Measurements from ENCODE around the gene APCDD1. TPM values are rescaled to one million over a fixed set of nuclear protein-coding genes. Genes with fewer than 3 reads are reported as not detected.
A peak's percentile ranks its signal among the peaks of the same experiment; 100 is the strongest.

APCDD1 gene
- polyA plus RNA-seq, 3 donors: 28.9 to 400 (median 45.9) TPM

DNA sequence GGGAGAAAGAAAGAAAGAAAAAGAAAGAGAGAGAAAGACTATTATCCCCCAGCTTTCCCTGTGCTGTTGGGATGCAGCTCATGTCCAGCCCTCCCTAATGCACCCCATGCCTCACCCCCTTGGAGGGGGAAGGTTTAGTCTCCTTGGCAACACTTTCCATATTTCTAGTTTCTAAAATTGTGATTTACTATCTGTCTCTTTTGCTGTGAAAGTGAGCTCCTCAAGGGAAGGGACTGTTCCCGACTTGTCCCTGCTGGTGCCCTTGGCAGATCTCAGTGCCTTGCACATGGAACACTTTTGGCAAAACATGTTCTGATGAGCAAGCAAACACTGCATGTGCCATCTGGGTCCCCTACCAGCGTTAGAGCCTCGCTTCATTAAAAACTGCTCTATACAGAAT is 59.6 kb downstream of the APCDD1 start:
- 50 to 60% (median 51%) methylated on average over 3 of the region's 3 CpGs for WGBS, 3 donors
- H3K27ac ChIP-seq (ENCODE audit: low read depth, low read length): no peak overlapping the region

DNA sequence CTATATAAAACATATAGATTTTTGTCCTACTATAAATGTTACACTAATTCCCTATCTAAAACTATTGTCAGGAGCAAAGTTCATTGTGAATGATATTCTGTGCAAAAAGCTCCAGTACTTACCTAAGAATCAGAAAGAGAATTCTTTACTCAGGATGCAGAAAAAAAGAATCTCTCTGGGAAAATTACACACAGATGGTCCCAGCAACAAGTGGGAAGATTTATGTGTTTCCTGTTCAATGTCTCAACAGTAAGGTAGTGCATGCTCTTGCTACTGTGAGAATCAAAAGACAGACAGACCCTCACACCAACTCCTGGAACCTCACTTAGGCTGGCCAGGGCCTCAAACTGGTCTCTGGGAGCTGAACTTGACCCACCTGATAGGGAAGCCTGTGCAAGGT is 60.2 kb downstream of the APCDD1 start:
- no peak overlapping the region for H3K27ac ChIP-seq (ENCODE audit: low read depth, low read length)

DNA sequence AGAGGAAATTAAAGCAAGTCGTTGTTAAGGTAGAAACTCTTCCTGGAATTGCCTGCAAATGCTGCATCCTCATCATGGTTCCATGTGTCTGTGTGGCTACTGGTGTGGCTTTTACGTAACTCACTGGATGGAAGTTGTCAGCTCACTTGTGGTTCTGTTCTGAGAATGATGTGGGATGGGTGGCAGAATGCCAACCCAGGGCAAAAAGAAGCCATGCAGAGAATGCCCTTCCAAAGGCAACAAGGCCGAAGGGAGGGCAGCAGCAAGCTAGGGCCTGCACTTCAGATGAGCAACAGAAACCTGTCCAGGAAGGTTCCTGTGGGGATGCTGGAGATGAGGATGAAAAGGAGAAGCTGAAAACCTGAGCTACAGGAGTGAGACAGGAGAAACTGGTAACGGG is 61.0 kb downstream of the APCDD1 start:
- H3K27ac ChIP-seq (ENCODE audit: low read depth, low read length): no peak overlapping the region
- WGBS, 3 donors: 62 to 66% (median 66%) methylated on average over 4 of the region's 4 CpGs

DNA sequence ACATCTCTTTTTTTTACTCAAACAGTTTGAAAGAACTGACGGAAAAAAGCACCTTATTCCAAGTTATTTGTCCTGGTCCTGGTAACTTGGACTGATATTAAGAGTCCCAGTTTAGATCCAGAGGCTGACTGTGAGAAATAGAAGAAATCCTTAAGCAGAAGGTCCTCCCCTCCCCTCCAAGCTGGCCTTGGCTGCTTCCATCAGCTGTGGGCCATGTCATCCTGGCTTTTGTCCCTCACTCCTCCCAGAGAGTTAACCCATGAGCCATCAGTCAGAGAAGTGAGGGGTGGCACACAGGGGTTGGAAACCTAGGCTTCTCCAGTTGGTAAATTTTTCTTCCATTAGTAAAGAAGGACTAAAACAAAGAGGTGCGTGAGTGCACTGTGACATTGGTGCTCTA is 61.6 kb downstream of the APCDD1 start:
- 80 to 84% (median 83%) methylated on average over 2 of the region's 2 CpGs for WGBS, 3 donors
- no peak overlapping the region for H3K27ac ChIP-seq (ENCODE audit: low read depth, low read length)

DNA sequence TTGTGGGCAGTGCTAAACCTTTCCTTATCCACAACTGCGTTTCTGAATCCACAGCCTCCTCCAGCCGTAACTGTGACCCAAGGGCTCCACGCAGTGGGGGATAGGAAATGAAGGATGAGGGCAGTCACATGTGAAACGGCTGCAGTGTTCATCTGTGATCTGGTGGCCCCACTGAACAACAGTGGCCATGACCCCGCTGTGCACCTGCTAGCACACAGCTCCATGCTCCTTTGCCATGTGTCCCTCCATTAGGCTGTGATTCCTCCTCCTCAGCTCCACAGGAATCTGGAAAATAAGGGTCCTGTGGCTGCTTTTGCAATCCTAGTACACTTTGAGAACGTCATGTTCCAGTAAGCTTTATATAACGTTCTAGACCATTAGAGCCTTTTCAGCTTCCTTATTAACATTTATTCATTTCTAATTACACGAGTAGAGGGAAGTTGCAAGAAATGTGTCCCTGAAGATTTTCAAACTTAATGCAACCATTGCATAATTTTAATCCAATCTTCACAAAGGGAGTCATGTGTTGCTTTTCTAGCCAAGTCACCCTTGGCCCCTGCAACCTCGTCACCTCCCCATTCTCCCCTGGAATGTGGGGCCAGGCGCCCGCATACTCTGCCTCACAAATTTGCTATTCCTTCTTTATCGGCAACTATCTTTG is 64.3 kb downstream of the APCDD1 start:
- WGBS, 3 donors: 24 to 59% (median 28%) methylated on average over 12 of the region's 12 CpGs

DNA sequence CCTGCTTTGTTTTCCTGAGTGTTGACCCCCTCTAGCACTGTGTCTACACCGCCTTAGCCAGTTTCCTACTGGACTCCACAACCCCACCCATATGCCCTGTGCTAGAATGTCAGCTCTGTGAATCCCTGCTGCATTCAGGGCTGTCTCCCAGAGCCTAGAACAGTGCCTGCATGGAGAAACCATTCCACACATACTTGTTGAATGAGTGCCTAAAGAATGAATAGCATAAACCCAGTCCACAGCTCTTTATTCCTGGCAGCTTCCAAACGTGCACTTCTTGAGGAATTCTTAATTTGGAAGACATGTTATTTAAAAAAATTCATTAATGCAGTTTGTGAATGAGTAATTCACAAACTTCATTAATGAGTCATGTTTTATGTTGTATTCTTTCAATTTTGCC is 64.9 kb downstream of the APCDD1 start:
- H3K27ac ChIP-seq (ENCODE audit: low read depth, low read length): no peak overlapping the region
- WGBS, 3 donors: 51 to 63% (median 59%) methylated on average over 2 of the region's 2 CpGs

More for the DNA sequence above, 64.3 kb downstream of the APCDD1 start:
- H3K27ac ChIP-seq (ENCODE audit: low read depth, low read length): no peak overlapping the region

DNA sequence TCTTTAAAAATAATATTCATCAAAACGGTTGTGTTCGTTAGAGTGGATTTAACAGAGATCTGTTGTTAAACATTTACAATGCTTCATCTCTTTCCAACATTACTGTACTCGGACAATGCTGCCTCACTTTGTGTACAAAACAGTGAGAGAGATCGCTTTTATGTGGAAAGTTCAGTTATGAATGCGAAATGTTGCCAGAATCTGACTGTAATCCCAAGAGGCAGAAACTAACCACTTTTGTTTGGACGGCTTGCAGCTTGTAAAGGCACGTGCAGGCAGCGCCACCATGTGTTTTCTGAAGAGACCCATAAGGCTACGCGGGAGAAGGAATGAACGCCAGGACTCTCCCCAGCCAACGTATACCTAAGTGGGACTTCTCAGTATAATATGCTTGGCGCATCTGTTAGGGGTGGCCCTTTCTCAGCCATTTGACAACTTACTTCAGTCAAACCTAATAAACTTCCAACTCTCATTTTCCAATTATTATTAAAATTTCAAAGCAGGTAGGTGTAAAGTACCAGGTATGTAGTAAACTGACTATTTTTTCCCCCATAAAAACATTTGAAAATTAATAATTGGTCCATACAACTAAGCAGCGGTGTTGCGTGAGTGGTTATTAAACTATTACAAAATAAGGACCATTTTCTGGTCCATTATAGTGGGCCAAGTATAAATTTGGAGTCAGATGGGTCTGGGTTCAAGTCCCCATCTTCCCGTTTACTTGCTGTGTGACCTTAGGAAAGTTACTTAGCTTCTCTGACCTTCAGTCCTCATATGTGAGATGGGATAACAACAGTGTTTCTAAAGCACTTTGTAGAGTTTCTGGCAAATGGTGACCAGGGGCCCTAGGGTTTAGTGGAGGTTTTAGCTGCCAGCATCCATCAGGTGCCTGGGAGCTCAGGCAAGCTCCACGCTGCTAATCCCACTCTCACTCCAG is 65.8 kb downstream of the APCDD1 start:
- 20 to 24% (median 23%) methylated on average over 17 of the region's 17 CpGs for WGBS, 3 donors
- no peak overlapping the region for H3K27ac ChIP-seq (ENCODE audit: low read depth, low read length)

DNA sequence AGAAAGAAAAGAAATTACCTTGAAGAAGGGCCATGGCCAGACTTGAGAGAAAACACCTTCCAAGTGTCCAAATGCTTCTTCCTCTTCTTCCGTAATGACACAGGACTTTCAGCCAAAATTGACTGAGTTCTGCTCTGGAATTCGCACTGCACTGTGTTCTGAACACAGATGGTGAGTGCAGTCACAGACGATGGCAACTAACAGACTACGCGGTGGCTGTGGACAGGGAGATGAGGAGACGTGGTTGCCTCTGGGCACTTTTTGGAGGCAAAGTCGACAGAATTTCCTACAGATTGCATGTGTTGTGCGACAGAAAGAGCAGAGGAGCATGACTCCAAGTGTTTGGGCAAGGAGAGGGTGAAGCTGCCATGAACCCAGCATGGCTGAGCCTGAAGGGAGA is 67.1 kb downstream of the APCDD1 start:
- no peak overlapping the region for H3K27ac ChIP-seq (ENCODE audit: low read depth, low read length)
- WGBS, 3 donors: 82 to 88% (median 87%) methylated on average over 8 of the region's 8 CpGs

DNA sequence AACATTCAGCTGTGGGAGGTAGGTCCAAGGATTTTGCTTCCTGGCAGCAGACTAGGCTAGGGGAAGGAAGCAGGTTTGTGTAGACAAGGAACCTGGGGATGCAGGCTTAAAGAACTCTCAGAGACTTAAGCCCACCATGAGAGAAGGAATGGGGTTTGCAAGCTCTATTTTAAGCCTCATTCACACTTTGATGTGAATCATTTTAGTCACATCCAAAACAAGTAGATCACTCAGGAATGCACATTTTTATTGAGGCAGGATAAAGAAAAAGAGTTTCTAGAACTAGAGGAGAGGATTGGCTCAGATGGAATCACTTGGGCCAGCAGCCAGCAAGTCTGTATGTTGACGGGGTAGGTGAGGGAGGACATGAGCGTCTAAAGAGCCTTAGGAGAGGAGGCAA is 68.1 kb downstream of the APCDD1 start:
- no peak overlapping the region for H3K27ac ChIP-seq (ENCODE audit: low read depth, low read length)
- WGBS, 3 donors: 84 to 92% (median 87%) methylated on average over 2 of the region's 2 CpGs

DNA sequence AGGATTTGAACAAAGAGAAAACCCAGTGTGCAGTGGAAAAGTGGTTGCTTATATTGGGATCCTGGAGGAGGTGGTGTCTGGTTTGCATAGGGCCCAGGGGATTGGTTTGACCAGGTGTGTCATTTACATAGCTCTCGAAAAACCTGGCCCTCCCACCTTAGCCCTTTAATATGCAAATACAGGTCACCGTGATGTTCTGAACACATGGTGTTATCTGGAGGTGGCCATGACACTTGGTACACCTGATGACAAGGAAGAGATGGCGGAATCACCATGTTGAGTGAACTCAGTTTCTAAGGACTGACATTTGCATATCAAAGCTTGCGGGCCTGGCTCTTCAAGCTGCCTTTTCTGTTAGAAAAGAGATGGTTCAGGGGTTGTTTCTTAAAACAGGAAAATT is 69.1 kb downstream of the APCDD1 start:
- H3K27ac ChIP-seq (ENCODE audit: low read depth, low read length): no peak overlapping the region
- 89 to 93% (median 90%) methylated on average over 4 of the region's 4 CpGs for WGBS, 3 donors

DNA sequence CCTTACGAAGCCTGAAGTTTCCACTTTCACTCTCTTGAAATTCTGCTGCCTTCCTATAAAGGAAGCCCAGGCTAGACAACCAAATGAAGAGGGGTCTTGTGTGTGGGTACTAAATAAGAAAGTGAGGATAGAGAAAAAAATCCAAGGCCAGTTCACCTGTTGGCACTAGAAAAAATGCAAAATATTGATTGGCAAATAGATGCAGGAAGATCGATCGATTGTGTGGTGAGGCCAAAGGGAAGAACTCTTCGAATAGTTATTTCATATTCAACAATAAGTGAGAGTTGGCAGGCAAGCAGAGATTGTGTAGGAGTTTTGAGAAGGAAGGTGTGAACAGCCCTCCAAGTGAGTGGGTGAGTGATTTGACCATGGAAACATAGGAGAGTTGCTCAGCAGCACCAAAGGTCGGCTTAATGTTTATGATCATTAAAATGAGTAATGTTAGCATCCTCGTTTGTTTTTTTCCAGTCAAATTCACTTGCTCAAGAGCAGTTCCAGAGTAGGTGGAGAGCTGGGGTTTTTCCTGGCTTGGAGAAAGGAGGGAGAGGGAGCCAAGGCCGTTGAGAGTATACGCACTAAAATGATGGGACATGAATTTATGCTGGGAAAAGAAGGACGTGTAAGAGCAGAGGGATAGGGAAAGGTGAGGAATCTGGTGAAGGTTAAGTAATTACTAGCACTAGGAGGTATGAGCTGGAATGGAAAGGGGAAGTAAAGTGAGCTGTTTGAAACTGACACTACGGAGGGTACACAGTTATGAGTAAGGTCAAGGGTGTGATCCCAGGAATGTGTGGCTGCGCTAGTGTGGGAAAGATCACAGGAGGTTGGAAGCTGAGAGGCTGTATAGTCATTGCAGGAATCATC is 70.3 kb downstream of the APCDD1 start:
- 31 to 50% (median 48%) methylated on average over 11 of the region's 11 CpGs for WGBS, 3 donors
- no peak overlapping the region for H3K27ac ChIP-seq (ENCODE audit: low read depth, low read length)

DNA sequence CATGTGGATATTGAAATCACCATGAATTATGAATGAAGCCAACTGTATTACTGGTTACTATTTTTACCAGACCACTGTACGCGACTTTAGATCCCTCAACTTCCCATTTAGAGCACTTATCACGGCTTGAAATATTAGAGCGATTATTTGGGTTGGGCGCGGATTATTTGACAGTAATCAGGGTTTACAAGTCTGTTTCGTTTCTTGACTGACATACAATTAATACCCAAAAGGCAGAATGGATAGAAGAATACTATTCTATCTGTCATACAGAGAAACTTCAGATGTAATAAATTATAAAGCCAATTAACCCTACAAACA is 70.9 kb downstream of the APCDD1 start:
- 38 to 39% (median 38%) methylated on average over 7 of the region's 7 CpGs for whole genome bisulfite sequencing, 3 donors
- no peak overlapping the region for H3K27ac ChIP-seq (ENCODE audit: low read depth, low read length)

DNA sequence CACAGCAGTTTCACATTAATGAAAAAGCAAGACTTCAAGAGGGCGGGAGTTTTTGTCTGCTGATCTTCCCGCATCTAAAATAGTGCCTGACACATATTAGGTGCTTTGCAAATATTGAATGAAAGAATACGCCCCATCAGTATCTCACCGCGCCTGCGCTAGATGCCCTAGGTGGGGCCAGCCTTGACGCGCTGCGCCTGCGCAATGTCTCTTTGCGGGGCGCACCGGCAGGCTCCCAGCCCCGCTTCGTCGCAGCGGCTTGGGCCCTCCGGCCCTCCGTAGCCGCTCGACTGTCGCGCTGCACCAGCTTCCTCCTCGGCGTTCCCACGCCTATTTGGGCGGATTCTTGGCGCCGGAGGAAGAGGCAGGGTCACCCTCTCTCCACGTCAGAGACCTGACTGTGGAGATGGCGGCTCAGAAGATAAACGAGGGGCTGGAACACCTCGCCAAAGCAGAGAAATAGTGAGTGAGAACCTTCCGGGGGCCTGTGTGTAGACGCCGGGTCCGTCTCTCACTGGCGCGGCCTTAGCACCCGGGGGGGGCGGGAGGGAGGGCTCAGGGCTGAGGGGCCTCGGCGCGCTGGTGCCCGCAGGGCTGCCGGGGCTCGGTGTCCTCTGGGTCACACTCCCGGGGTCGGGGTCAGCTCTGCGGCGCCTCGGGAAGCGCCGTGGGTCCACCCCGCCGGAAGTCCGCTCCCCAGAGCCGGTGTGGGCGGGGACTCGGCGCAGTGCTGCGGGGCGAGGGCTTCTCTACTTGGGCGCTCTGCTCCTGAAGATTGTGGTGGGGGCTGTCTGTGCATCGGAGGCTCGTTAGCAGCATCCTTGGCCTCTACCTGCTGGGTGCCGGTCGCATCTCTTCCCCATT is 71.5 kb downstream of the APCDD1 start, which contains the start of gene NAPG:
Gene NAPG (plus strand): TSS at position 331 of the 864 bp plus-strand sequence. CDS start 76 bp downstream, at position 407.
- H3K27ac ChIP-seq (ENCODE audit: low read depth, low read length): peak within 1 kb of the TSS; percentile 76
- WGBS, 3 donors: 0 to 1% (median 0%) methylated on average over 65 to 68 of the region's 68 CpGs

DNA sequence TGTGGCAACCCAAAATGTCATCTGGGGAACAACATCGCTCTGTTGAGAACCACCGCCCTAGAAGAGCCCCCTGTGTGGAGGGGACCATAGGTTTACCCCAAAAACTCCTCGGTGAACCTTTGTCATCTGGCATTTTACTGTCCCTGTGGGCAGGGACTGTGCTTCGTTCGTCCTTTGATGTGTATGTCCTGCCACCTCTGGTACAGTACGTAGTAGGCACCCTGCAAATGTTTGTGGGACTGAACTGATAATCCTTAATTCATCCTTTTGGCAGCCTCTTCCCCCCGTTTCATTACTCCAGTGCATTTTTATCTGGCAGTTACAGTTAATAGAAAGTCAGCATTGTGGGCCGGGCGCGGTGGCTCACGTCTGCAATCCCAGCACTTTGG is 72.1 kb downstream of the APCDD1 start:
- H3K27ac ChIP-seq (ENCODE audit: low read depth, low read length): no peak overlapping the region
- whole genome bisulfite sequencing, 3 donors: 4 to 8% (median 6%) methylated on average over 11 of the region's 11 CpGs

DNA sequence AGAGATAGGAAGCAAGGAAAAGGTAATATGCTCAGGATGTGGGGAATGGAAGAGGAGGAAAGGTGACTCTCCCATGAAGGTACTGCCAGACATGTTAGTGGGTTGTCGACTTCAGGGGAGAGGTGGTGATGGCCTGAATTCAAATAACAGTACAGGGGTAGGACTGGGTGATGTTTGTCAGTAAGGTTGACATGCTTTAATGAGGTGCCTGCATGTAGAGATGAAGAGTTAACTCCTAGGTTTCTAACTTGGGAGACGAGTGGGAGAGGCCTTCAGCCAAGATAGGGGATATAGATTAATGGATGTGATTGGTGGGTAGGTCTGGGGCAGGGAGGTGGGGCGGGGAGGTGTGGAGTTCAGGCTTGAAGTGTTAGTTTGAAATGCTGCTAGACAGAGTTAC is 74.0 kb downstream of the APCDD1 start:
- H3K27ac ChIP-seq (ENCODE audit: low read depth, low read length): no peak overlapping the region
- 58 to 83% (median 67%) methylated on average over 3 of the region's 3 CpGs for WGBS, 3 donors

DNA sequence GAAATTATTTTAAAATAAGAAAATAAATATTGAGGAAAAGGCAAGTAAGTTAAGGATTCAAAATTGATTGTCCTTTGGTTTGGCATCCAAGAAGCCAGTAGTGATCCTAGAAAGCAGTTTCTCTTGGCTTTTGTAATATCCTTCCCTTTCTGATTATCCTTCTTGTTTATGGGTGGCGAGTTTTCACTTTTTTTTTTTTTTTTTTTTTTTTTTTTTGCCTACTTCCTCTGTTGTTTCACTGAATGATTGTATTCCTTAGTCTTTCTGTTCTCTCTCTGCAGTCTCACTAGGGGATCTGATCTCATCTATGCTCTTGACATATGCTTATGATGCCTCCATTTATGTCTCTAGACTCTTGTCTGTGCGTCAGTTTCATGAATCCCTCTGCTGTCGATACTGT is 75.6 kb downstream of the APCDD1 start:
- no peak overlapping the region for H3K27ac ChIP-seq (ENCODE audit: low read depth, low read length)
- WGBS, 3 donors: 74 to 80% (median 76%) methylated on average over 3 of the region's 3 CpGs

DNA sequence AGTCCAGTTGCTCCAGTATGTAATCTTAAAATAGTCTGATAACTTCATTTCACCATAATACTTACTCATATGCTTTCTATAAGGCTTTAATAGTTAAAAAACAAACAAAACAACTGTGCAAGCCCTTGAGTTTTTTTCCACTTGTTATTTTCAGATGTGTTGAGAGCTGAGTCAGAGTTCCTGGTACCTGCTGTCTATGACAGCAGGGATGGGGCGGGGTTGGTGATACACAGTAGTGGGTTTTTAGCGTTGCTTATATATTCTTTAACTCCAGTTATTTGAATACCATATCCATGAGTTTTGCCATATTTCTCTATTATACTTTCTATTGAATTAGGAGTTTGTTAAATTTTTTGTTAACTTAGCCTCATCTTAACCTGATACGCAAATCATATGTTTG is 76.4 kb downstream of the APCDD1 start:
- WGBS, 3 donors: 93 to 96% (median 95%) methylated on average over 3 of the region's 3 CpGs
- H3K27ac ChIP-seq (ENCODE audit: low read depth, low read length): no peak overlapping the region

DNA sequence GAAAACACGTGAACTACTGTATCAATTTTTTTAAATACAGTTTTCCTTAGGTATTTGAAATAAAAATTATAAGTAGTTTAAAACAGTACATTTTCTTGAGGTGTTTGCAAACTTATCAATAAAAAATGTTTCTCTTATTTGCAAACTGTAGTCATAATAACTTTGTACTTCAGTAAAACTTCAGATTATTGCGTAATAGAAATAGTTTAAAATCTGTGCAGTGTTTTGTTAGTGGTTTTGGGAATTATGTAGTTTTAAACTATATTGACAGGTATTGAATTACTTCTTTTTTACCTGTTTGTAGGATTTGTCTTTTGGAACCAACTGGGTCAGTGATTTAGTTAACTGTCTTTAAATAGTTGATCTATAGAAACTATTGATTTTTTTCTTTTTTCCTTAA is 78.7 kb downstream of the APCDD1 start:
- 96 to 97% (median 97%) methylated on average over 2 of the region's 2 CpGs for WGBS, 3 donors
- H3K27ac ChIP-seq (ENCODE audit: low read depth, low read length): no peak overlapping the region

All from adipose tissue (tissue), 3 donors.